H9 (cell line): ENCODE data around the gene GABRR2. TPM values are rescaled to one million over a fixed set of nuclear protein-coding genes. Genes with fewer than 3 reads are reported as not detected.
"Not testable (repeated sequence)": the region's sequence is repeated elsewhere in the genome, so short reads cannot be mapped to it uniquely, and the experiment has no call there.

Experiments used
- DNase-seq: peaks from one replicate; pipeline ENCODE4 v3.0.0-alpha.2; 2017
- H2AFZ ChIP-seq: one replicate; pipeline ENCODE4 v1.6.1; 2013; ENCODE audit warnings: mild to moderate bottlenecking, low read length, control low read depth, moderate library complexity
- H2AK5ac ChIP-seq: 2 replicates; pipeline ENCODE4 v1.6.1; 2013; ENCODE audit warnings: low read length, control low read depth, mixed read lengths; ENCODE audit not compliant: insufficient read length
- H2BK120ac ChIP-seq: one replicate; pipeline ENCODE4 v1.6.1; 2013; ENCODE audit warnings: low read depth, mild to moderate bottlenecking, low read length, control low read depth, inconsistent platforms; ENCODE audit not compliant: poor library complexity, severe bottlenecking
- H2BK12ac ChIP-seq: 2 replicates; pipeline ENCODE4 v1.6.1; 2013; ENCODE audit warnings: low read length, control low read depth, mixed read lengths, low read depth; ENCODE audit not compliant: insufficient read length
- H2BK15ac ChIP-seq: 2 replicates; pipeline ENCODE4 v1.6.1; 2013; ENCODE audit warnings: low read depth, low read length, control low read depth
- H2BK20ac ChIP-seq: one replicate; pipeline ENCODE4 v1.6.1; 2013; ENCODE audit warnings: low read depth, mild to moderate bottlenecking, low read length, control low read depth, inconsistent platforms; ENCODE audit not compliant: poor library complexity, severe bottlenecking
- H2BK5ac ChIP-seq: 2 replicates; pipeline ENCODE4 v1.6.1; 2013; ENCODE audit warnings: low read length, control low read depth, mixed read lengths; ENCODE audit not compliant: insufficient read length
- H3K14ac ChIP-seq: 2 replicates; pipeline ENCODE4 v1.6.1; 2013; ENCODE audit warnings: low read length, control low read depth; ENCODE audit not compliant: insufficient read depth
- H3K18ac ChIP-seq: 2 replicates; pipeline ENCODE4 v1.6.1; 2013; ENCODE audit warnings: low read depth, mild to moderate bottlenecking, mixed read lengths, low read length, control low read depth; ENCODE audit not compliant: insufficient read length
- H3K23ac ChIP-seq: 2 replicates; pipeline ENCODE4 v1.6.1; 2013; ENCODE audit warnings: low read length, control low read depth, mixed read lengths, low read depth; ENCODE audit not compliant: insufficient read length
- H3K23me2 ChIP-seq: 2 replicates; pipeline ENCODE4 v1.6.1; 2013; ENCODE audit warnings: low read depth, mild to moderate bottlenecking, mixed read lengths, low read length, control low read depth; ENCODE audit not compliant: insufficient read length, poor library complexity, severe bottlenecking
- H3K27ac ChIP-seq: 2 replicates; pipeline ENCODE4 v1.5.1; 2013; ENCODE audit warnings: low read length, control low read depth, mixed read lengths, low read depth; ENCODE audit not compliant: insufficient read length
- H3K27me3 ChIP-seq: 2 replicates; pipeline ENCODE4 v1.6.1; 2013; ENCODE audit warnings: low read length, control low read depth, inconsistent platforms; ENCODE audit not compliant: insufficient read depth
- H3K4ac ChIP-seq: 2 replicates; pipeline ENCODE4 v1.6.1; 2013; ENCODE audit warnings: low read depth, mild to moderate bottlenecking, control low read depth, inconsistent platforms, low read length, moderate library complexity
- H3K4me1 ChIP-seq: 2 replicates; pipeline ENCODE4 v1.6.1; 2013; ENCODE audit warnings: low read length, control low read depth, inconsistent platforms; ENCODE audit not compliant: insufficient read depth
- H3K4me2 ChIP-seq: 2 replicates; pipeline ENCODE4 v1.6.1; 2013; ENCODE audit warnings: low read length, control low read depth, mixed read lengths; ENCODE audit not compliant: insufficient read length, insufficient read depth
- H3K56ac ChIP-seq: 2 replicates; pipeline ENCODE4 v1.6.1; 2013; ENCODE audit warnings: low read depth, mild to moderate bottlenecking, mixed read lengths, low read length, control low read depth; ENCODE audit not compliant: insufficient read length
- H3K79me1 ChIP-seq: 2 replicates; pipeline ENCODE4 v1.6.1; 2013; ENCODE audit warnings: low read depth, mild to moderate bottlenecking, moderate library complexity, low read length, control low read depth, inconsistent platforms; ENCODE audit not compliant: insufficient read depth, poor library complexity, severe bottlenecking
- H3K79me2 ChIP-seq: 2 replicates; pipeline ENCODE4 v1.6.1; 2013; ENCODE audit warnings: low read length, control low read depth, inconsistent platforms; ENCODE audit not compliant: insufficient read depth
- H3K9ac ChIP-seq: 2 replicates; pipeline ENCODE4 v1.6.1; 2013; ENCODE audit warnings: low read length, control low read depth, mixed read lengths; ENCODE audit not compliant: insufficient read length; ENCODE audit errors: extremely low read depth
- H3K9me3 ChIP-seq: one replicate; pipeline ENCODE4 v1.6.1; 2013; ENCODE audit warnings: low read depth, low read length, inconsistent platforms; ENCODE audit not compliant: control insufficient read depth
- H3T11ph ChIP-seq: one replicate; pipeline ENCODE4 v1.6.1; 2013; ENCODE audit warnings: mild to moderate bottlenecking, low read length, control low read depth, inconsistent platforms
- H4K20me1 ChIP-seq: one replicate; pipeline ENCODE4 v1.6.1; 2013; ENCODE audit not compliant: control insufficient read depth, insufficient read length, insufficient read depth
- H4K5ac ChIP-seq: 2 replicates; pipeline ENCODE4 v1.6.1; 2013; ENCODE audit warnings: low read depth, mild to moderate bottlenecking, mixed read lengths, low read length, control low read depth; ENCODE audit not compliant: insufficient read length
- H4K8ac ChIP-seq: replicated peaks from 2 replicates; pipeline ENCODE4 v1.6.1; 2013; ENCODE audit warnings: low read length, control low read depth, mixed read lengths, low read depth; ENCODE audit not compliant: insufficient read length
- H4K91ac ChIP-seq: 2 replicates; pipeline ENCODE4 v1.6.1; 2013; ENCODE audit warnings: low read depth, mild to moderate bottlenecking, moderate library complexity, mixed read lengths, low read length, control low read depth; ENCODE audit not compliant: insufficient read length
- H3K27ac Mint-ChIP-seq, 3 experiments: 2 replicates in 2 of 3; 3 replicates in 1 of 3; pipeline ENCODE4 v1.8.0; 2020 to 2021; ENCODE audit warnings: mixed read lengths in 3 of 3, mild to moderate bottlenecking in 1 of 3, moderate library complexity in 1 of 3
- H3K27me3 Mint-ChIP-seq: 2 replicates; pipeline ENCODE4 v1.8.0; 2021; ENCODE audit warnings: low read depth, mild to moderate bottlenecking, moderate library complexity, mixed read lengths
- H3K36me3 Mint-ChIP-seq, 3 experiments: 2 replicates in 2 of 3; 3 replicates in 1 of 3; pipeline ENCODE4 v1.8.0; 2020 to 2021; ENCODE audit warnings: low read depth in 3 of 3, mixed read lengths in 3 of 3; ENCODE audit not compliant: insufficient read depth in 1 of 3
- H3K4me1 Mint-ChIP-seq, 2 experiments: 2 replicates each; pipeline ENCODE4 v1.8.0; 2020; ENCODE audit warnings: mixed read lengths in 2 of 2
- H3K4me3 Mint-ChIP-seq, 2 experiments: 2 replicates in 1 of 2; 3 replicates in 1 of 2; pipeline ENCODE4 v1.8.0; 2020 to 2021; ENCODE audit warnings: mild to moderate bottlenecking in 2 of 2, mixed read lengths in 2 of 2, moderate library complexity in 1 of 2
- H3K9me3 Mint-ChIP-seq, 2 experiments: 2 replicates in 1 of 2; 3 replicates in 1 of 2; pipeline ENCODE4 v1.8.0; 2020; ENCODE audit warnings: mild to moderate bottlenecking in 2 of 2, mixed read lengths in 2 of 2, moderate library complexity in 1 of 2
- CTCF ChIP-seq: fragments of 200-600 bp; sonication (generic); conservative IDR thresholded peaks from 3 replicates; pipeline ENCODE4 v1.8.0; 2021; ENCODE audit warnings: antibody characterized with exemption, mild to moderate bottlenecking
- WGBS: extraction: QIAGEN DNeasy Blood & Tissue Kit; methylation state at CpG from one replicate; pipeline ENCODE4 v1.1.7; 2013; ENCODE audit warnings: missing lambda C conversion rate, low lambda C conversion rate, mixed read lengths; ENCODE audit not compliant: insufficient read length; ENCODE audit errors: extremely low coverage; 5-methylcytosine and 5-hydroxymethylcytosine counted together
- total RNA-seq: library from RNA; stranded (reverse); gene quantifications from 2 replicates; pipeline ENCODE4 v1.2.1, GENCODE V29; 2021

The GABRR2 gene
- total RNA-seq, 1 experiment from 2014 or later: not detected

GRCh38 chr6:89237158-89237557, 77.9 kb downstream of the GABRR2 start:
- Histone ChIP-seq H3K79me1 (no peaks in the 10 kb centered on the region), H4K8ac (no peak overlapping the region), H3K79me2 (no peaks in the 10 kb centered on the region), H3K4me2 (no peak overlapping the region), H3K23me2 (no peaks in the 10 kb centered on the region), H3T11ph (no peak overlapping the region), H2BK15ac (no peak overlapping the region), H3K14ac (no peak overlapping the region), H4K5ac (no peak overlapping the region), H4K91ac (no peak overlapping the region), H3K9ac (no peak overlapping the region), H3K9me3 (no peaks in the 10 kb centered on the region), H3K27me3 (no peaks in the 10 kb centered on the region), H2AK5ac (no peak overlapping the region), H2AFZ (no peak overlapping the region), H3K4ac (no peak overlapping the region), H2BK12ac (no peak overlapping the region), H4K20me1 (no peaks in the 10 kb centered on the region), H3K56ac (no peak overlapping the region), H2BK120ac (no peak overlapping the region), H3K18ac (no peak overlapping the region), H3K23ac (no peak overlapping the region), H3K4me1 (no peaks in the 10 kb centered on the region), H2BK5ac (no peak overlapping the region), H3K27ac (no peak overlapping the region), H2BK20ac (no peak overlapping the region)
- Mint-ChIP-seq H3K9me3 (peaks cover 23 to 27% of the 10 kb centered on the region in 2 experiments), H3K36me3 (peaks cover 2 to 24% (median 8%) of the 10 kb centered on the region in 3 experiments), H3K4me1 (peaks cover 8 to 11% of the 10 kb centered on the region in 2 experiments), H3K27me3 (no peaks in the 10 kb centered on the region), H3K4me3 (no peak overlapping the region), H3K27ac (no peak overlapping the region)
- DNase-seq: no peak
- TF ChIP-seq CTCF: no peak

GRCh38 chr6:89233605-89234004, 81.5 kb downstream of the GABRR2 start:
- H3K4me1 Mint-ChIP-seq, H3K4me3 Mint-ChIP-seq, H3K79me1 ChIP-seq, DNase-seq, H2BK5ac ChIP-seq, H4K20me1 ChIP-seq, H4K91ac ChIP-seq, H2BK20ac ChIP-seq, H3K79me2 ChIP-seq, H3K27ac Mint-ChIP-seq, H3K18ac ChIP-seq, H3K27ac ChIP-seq, H3K56ac ChIP-seq, H3K23ac ChIP-seq, H4K5ac ChIP-seq, H2AFZ ChIP-seq, H3K4ac ChIP-seq, H3K4me1 ChIP-seq, H3K23me2 ChIP-seq, H2AK5ac ChIP-seq, H3K9me3 ChIP-seq, H2BK120ac ChIP-seq, H3K4me2 ChIP-seq, H3T11ph ChIP-seq, H3K27me3 Mint-ChIP-seq, H2BK15ac ChIP-seq, H2BK12ac ChIP-seq, H3K14ac ChIP-seq, H4K8ac ChIP-seq, H3K27me3 ChIP-seq, H3K9ac ChIP-seq: not testable (repeated sequence)
- Mint-ChIP-seq H3K36me3 (peaks cover 6 to 35% (median 19%) of the 10 kb centered on the region in 3 experiments), H3K9me3 (peaks cover 33 to 38% of the 10 kb centered on the region in 2 experiments)
- no CpG with 5 or more reads among the region's 15 CpGs for WGBS
